HepG2 (cell line): ENCODE measurements around the gene SEPTIN10. TPM values are rescaled to one million over a fixed set of nuclear protein-coding genes. Genes with fewer than 3 reads are reported as not detected.

Source experiments
- CENPBD1 ChIP-seq: sonication (generic); formaldehyde crosslinking; IDR thresholded peaks from 2 replicates; pipeline ENCODE4 v1.8.0; 2022; ENCODE audit warnings: missing genetic modification reagents, low read depth, mild to moderate bottlenecking, borderline replicate concordance
- GFI1 ChIP-seq: sonication (generic); formaldehyde crosslinking; IDR thresholded peaks from 2 replicates; pipeline ENCODE4 v1.5.0; 2020; ENCODE audit warnings: missing genetic modification reagents, mild to moderate bottlenecking, borderline replicate concordance
- MEIS2 ChIP-seq: sonication (generic); formaldehyde crosslinking; IDR thresholded peaks from 2 replicates; pipeline ENCODE4 v1.9.0; 2021; ENCODE audit warnings: mild to moderate bottlenecking, missing genetic modification reagents
- NFKB2 ChIP-seq: sonication (generic); formaldehyde crosslinking; IDR thresholded peaks from 2 replicates; pipeline ENCODE4 v1.4.0; 2020; ENCODE audit warnings: missing genetic modification reagents, borderline replicate concordance
- POLR2G ChIP-seq: fragments of 200-400 bp; formaldehyde crosslinking; IDR thresholded peaks from 2 replicates; pipeline ENCODE4 v1.6.1; 2018; ENCODE audit warnings: mild to moderate bottlenecking, low read depth, low read length, moderate library complexity
- ZNF772 ChIP-seq: sonication (generic); formaldehyde crosslinking; IDR thresholded peaks from 2 replicates; pipeline ENCODE4 v1.5.0; 2020; ENCODE audit warnings: mild to moderate bottlenecking, missing genetic modification reagents
- polyA plus RNA-seq, 8 experiments: library from polyadenylated mRNA; depleted of rRNA in 3 of 8; stranded (reverse) in 7 of 8; unstranded in 1 of 8; fragments of >200 nt; fragmentation: Illumina TruSeq in 4 of 8; extraction: Trizol in 4 of 8; gene quantifications; 2 replicates each; pipeline versions ENCODE4 v1.2.1 to v1.2.3, GENCODE V29; 2011 to 2016; ENCODE audit warnings: low read depth in 4 of 8, missing spikeins in 1 of 8, mixed read lengths in 1 of 8; ENCODE audit not compliant: insufficient read depth in 1 of 8
- total RNA-seq, 5 experiments: library from RNA; depleted of rRNA; stranded (reverse); fragments of >200 nt; fragmentation: Illumina TruSeq; extraction: Trizol; gene quantifications; 2 replicates each; pipeline ENCODE4 v1.2.3, GENCODE V29; 2016; ENCODE audit warnings: low read depth in 1 of 5
- TF ChIP-seq, protein P1 (sequence below), 2 experiments: sonication (generic) in 1 of 2; formaldehyde crosslinking in 1 of 2; IDR thresholded peaks; 2 replicates each; pipeline versions ENCODE4 v1.4.0 to v1.6.1; 2016 to 2020; ENCODE audit warnings: borderline replicate concordance in 1 of 2, low read depth in 1 of 2, mild to moderate bottlenecking in 1 of 2, missing genetic modification reagents in 1 of 2
- TF ChIP-seq, protein P2 (sequence below): sonication (generic); formaldehyde crosslinking; IDR thresholded peaks from 2 replicates; pipeline ENCODE4 v1.5.1; 2020; ENCODE audit warnings: mild to moderate bottlenecking, moderate library complexity, missing genetic modification reagents
- TF ChIP-seq, protein P3 (sequence below): sonication (generic); formaldehyde crosslinking; IDR thresholded peaks from 2 replicates; pipeline ENCODE4 v1.4.0; 2020; ENCODE audit warnings: mild to moderate bottlenecking, missing genetic modification reagents, borderline replicate concordance
- TF ChIP-seq, protein P4 (sequence below): sonication (generic); formaldehyde crosslinking; IDR thresholded peaks from 2 replicates; pipeline ENCODE4 v1.8.1; 2022; ENCODE audit warnings: low read depth, mild to moderate bottlenecking, missing genetic modification reagents

Gene SEPTIN10
- total and polyA plus RNA-seq, 2 of the 13 experiments (the other 11 are each of a cell fraction or from before 2014, with no cell fraction given): 45.8 to 67.5 TPM

DNA sequence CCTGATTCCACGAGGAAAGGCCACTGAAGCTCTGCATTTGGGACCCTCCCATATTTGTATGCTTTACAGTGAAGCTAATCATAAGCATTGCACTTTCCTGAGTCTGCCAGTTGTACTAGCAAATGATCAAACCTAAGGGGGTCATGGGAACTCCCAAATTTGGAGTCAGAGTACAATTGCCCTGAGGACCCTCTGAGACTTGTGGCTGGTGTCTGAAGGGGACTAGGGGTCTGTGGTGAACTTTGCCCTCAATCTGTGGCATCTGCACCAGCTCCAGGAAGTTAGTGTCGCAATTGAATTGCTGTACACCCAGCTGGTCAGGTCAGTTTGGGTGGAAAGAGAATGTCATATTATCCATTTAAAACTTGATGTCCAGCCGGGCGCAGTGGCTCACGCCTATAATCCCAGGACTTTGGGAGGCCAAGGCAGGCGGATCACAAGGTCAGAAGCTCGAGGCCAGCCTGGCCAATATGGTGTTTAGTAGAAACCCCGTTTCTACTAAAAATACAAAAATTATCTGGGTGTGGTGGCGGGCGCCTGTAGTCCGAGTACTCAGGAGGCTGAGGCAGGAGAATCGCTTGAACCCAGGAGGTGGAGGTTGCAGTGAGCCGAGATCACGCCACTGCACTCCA lies 18.5 kb upstream of the SEPTIN10 start (continued):
- TF ChIP-seq, protein P1, sequence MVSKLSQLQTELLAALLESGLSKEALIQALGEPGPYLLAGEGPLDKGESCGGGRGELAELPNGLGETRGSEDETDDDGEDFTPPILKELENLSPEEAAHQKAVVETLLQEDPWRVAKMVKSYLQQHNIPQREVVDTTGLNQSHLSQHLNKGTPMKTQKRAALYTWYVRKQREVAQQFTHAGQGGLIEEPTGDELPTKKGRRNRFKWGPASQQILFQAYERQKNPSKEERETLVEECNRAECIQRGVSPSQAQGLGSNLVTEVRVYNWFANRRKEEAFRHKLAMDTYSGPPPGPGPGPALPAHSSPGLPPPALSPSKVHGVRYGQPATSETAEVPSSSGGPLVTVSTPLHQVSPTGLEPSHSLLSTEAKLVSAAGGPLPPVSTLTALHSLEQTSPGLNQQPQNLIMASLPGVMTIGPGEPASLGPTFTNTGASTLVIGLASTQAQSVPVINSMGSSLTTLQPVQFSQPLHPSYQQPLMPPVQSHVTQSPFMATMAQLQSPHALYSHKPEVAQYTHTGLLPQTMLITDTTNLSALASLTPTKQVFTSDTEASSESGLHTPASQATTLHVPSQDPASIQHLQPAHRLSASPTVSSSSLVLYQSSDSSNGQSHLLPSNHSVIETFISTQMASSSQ (IDR thresholded peaks at IDR 0.05; ENCODE audit: low read depth): peak; percentile 53; the same call in 1 of the 2 replicates
- TF ChIP-seq, protein P1 (CRISPR knock-in tag; IDR thresholded peaks at IDR 0.05; ENCODE audit: borderline replicate concordance): no peak; the same call in 1 of the 2 replicates
- 0 out of 2 replicates have a peak, but pooled peaks have one; percentile 27 for TF ChIP-seq POLR2G
- TF ChIP-seq, protein P2, sequence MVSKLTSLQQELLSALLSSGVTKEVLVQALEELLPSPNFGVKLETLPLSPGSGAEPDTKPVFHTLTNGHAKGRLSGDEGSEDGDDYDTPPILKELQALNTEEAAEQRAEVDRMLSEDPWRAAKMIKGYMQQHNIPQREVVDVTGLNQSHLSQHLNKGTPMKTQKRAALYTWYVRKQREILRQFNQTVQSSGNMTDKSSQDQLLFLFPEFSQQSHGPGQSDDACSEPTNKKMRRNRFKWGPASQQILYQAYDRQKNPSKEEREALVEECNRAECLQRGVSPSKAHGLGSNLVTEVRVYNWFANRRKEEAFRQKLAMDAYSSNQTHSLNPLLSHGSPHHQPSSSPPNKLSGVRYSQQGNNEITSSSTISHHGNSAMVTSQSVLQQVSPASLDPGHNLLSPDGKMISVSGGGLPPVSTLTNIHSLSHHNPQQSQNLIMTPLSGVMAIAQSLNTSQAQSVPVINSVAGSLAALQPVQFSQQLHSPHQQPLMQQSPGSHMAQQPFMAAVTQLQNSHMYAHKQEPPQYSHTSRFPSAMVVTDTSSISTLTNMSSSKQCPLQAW: no peak
- TF ChIP-seq, protein P3, sequence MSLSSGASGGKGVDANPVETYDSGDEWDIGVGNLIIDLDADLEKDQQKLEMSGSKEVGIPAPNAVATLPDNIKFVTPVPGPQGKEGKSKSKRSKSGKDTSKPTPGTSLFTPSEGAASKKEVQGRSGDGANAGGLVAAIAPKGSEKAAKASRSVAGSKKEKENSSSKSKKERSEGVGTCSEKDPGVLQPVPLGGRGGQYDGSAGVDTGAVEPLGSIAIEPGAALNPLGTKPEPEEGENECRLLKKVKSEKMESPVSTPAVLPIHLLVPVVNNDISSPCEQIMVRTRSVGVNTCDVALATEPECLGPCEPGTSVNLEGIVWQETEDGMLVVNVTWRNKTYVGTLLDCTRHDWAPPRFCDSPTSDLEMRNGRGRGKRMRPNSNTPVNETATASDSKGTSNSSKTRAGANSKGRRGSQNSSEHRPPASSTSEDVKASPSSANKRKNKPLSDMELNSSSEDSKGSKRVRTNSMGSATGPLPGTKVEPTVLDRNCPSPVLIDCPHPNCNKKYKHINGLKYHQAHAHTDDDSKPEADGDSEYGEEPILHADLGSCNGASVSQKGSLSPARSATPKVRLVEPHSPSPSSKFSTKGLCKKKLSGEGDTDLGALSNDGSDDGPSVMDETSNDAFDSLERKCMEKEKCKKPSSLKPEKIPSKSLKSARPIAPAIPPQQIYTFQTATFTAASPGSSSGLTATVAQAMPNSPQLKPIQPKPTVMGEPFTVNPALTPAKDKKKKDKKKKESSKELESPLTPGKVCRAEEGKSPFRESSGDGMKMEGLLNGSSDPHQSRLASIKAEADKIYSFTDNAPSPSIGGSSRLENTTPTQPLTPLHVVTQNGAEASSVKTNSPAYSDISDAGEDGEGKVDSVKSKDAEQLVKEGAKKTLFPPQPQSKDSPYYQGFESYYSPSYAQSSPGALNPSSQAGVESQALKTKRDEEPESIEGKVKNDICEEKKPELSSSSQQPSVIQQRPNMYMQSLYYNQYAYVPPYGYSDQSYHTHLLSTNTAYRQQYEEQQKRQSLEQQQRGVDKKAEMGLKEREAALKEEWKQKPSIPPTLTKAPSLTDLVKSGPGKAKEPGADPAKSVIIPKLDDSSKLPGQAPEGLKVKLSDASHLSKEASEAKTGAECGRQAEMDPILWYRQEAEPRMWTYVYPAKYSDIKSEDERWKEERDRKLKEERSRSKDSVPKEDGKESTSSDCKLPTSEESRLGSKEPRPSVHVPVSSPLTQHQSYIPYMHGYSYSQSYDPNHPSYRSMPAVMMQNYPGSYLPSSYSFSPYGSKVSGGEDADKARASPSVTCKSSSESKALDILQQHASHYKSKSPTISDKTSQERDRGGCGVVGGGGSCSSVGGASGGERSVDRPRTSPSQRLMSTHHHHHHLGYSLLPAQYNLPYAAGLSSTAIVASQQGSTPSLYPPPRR (CRISPR knock-in tag): peak; percentile 49; the same call in 1 of the 2 replicates
- TF ChIP-seq, protein P4, sequence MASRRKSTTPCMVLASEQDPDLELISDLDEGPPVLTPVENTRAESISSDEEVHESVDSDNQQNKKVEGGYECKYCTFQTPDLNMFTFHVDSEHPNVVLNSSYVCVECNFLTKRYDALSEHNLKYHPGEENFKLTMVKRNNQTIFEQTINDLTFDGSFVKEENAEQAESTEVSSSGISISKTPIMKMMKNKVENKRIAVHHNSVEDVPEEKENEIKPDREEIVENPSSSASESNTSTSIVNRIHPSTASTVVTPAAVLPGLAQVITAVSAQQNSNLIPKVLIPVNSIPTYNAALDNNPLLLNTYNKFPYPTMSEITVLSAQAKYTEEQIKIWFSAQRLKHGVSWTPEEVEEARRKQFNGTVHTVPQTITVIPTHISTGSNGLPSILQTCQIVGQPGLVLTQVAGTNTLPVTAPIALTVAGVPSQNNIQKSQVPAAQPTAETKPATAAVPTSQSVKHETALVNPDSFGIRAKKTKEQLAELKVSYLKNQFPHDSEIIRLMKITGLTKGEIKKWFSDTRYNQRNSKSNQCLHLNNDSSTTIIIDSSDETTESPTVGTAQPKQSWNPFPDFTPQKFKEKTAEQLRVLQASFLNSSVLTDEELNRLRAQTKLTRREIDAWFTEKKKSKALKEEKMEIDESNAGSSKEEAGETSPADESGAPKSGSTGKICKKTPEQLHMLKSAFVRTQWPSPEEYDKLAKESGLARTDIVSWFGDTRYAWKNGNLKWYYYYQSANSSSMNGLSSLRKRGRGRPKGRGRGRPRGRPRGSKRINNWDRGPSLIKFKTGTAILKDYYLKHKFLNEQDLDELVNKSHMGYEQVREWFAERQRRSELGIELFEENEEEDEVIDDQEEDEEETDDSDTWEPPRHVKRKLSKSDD: 0 out of 2 replicates have a peak, but pooled peaks have one; percentile 21
- peak; percentile 88 for TF ChIP-seq GFI1 (CRISPR knock-in tag)
- peak; percentile 47; the same call in 1 of the 2 replicates for TF ChIP-seq ZNF772 (CRISPR knock-in tag)
- peak; percentile 49; the same call in 1 of the 2 replicates for TF ChIP-seq MEIS2 (CRISPR knock-in tag)
- no peak for TF ChIP-seq CENPBD1 (CRISPR knock-in tag)
- peak; percentile 32; the same call in 1 of the 2 replicates for TF ChIP-seq NFKB2 (CRISPR knock-in tag)
